HepG2 (cell line): ENCODE measurements around the gene CST3. TPM values are rescaled to one million over a fixed set of nuclear protein-coding genes. Genes with fewer than 3 reads are reported as not detected.
A peak's percentile ranks its signal among the peaks of the same experiment; 100 is the strongest.

Experiments used
- ATAC-seq: fragments of 200-7000 bp; cut with Tn5 transposase; 3 replicates; pipeline ENCODE4 v1.9.1; 2020; ENCODE audit warnings: mild to moderate bottlenecking, moderate library complexity
- BruUV-seq: library from RNA; stranded (reverse); fragments of 400-500 nt; replicated peaks from 2 replicates; lab custom pipeline; 2021; lab: Mats Ljungman, UMichigan
- CTCF ChIA-PET: fragments of 300-600 bp; formaldehyde crosslinking; extraction: SDS; loops from one replicate; lab custom pipeline; 2021; ENCODE audit warnings: low total read pairs, inconsistent platforms, low intra/inter-chr PET ratio; lab: Yijun Ruan, JAX
- POLR2A ChIA-PET: fragments of 350-600 bp; sonication (Branson Sonifier 250); formaldehyde crosslinking; loops from one replicate; lab custom pipeline; 2020; ENCODE audit warnings: antibody characterized with exemption, inconsistent platforms; lab: Yijun Ruan, JAX
- DNase-seq: peaks from one replicate; pipeline ENCODE4 v3.0.0-alpha.2; 2015; ENCODE audit warnings: low spot score
- FAIRE-seq: peaks from 3 replicates; lab custom pipeline; 2011; peaks lifted over from hg19 to GRCh38; lab: Jason Lieb, UNC
- H2AFZ ChIP-seq: one replicate; pipeline ENCODE4 v1.6.1; 2011; ENCODE audit warnings: low read length, inconsistent platforms
- H3K27ac ChIP-seq: fragments of 300-600 bp; 3 replicates; pipeline ENCODE4 v1.8.0; 2011; ENCODE audit warnings: mixed run types, mild to moderate bottlenecking, mixed read lengths, low read length, inconsistent platforms; ENCODE audit not compliant: insufficient read depth; ENCODE audit errors: extremely low read length
- H3K27me3 ChIP-seq, 2 experiments: fragments of 200-600 bp in 1 of 2; 2 replicates in 1 of 2; 3 replicates in 1 of 2; pipeline versions ENCODE4 v1.6.0 to v1.8.0; 2011; ENCODE audit warnings: low read length in 2 of 2, mild to moderate bottlenecking in 2 of 2, moderate library complexity in 2 of 2, inconsistent platforms in 1 of 2; ENCODE audit not compliant: insufficient read depth in 2 of 2, control insufficient read depth in 1 of 2
- H3K36me3 ChIP-seq, 2 experiments: fragments of 200-600 bp in 1 of 2; replicated peaks in 1 of 2; 2 replicates in 1 of 2; 3 replicates in 1 of 2; pipeline versions ENCODE4 v1.5.1 to v1.8.0; 2011; ENCODE audit warnings: low read length in 2 of 2, inconsistent platforms in 1 of 2; ENCODE audit not compliant: insufficient read depth in 2 of 2, control insufficient read depth in 1 of 2
- H3K4me1 ChIP-seq: 2 replicates; pipeline ENCODE4 v1.5.1; 2012; ENCODE audit warnings: low read length, inconsistent platforms; ENCODE audit not compliant: insufficient read depth
- H3K4me2 ChIP-seq: 2 replicates; pipeline ENCODE4 v1.6.0; 2011; ENCODE audit warnings: low read depth, low read length, inconsistent platforms
- H3K4me3 ChIP-seq, 3 experiments: fragments of 200-600 bp in 1 of 3; sonication (generic), shearing (Covaris generic) in 1 of 3; replicated peaks in 1 of 3; 2 replicates each; pipeline ENCODE4 v1.5.1; 2011 to 2016; ENCODE audit warnings: low read length in 3 of 3, inconsistent platforms in 2 of 3, low read depth in 2 of 3, mild to moderate bottlenecking in 2 of 3, control low read depth in 1 of 3, mixed read lengths in 1 of 3; ENCODE audit not compliant: insufficient read depth in 1 of 3
- H3K79me2 ChIP-seq: one replicate; pipeline ENCODE4 v1.6.1; 2011; ENCODE audit warnings: low read length, inconsistent platforms; ENCODE audit not compliant: insufficient read depth
- H3K9ac ChIP-seq: 2 replicates; pipeline ENCODE4 v1.6.0; 2011; ENCODE audit warnings: mild to moderate bottlenecking, low read depth, low read length, inconsistent platforms; ENCODE audit not compliant: insufficient read depth
- H3K9me3 ChIP-seq: 2 replicates; pipeline ENCODE4 v1.5.1; 2012; ENCODE audit warnings: mild to moderate bottlenecking, low read length
- H4K20me1 ChIP-seq: 2 replicates; pipeline ENCODE4 v1.6.0; 2011; ENCODE audit warnings: inconsistent platforms, mild to moderate bottlenecking, low read length, moderate library complexity; ENCODE audit not compliant: insufficient read depth
- ESRRA ChIP-seq: sonication (generic); formaldehyde crosslinking; IDR thresholded peaks from 2 replicates; pipeline ENCODE4 v1.5.1; 2020; ENCODE audit warnings: mild to moderate bottlenecking, low read depth, missing genetic modification reagents
- POLR2AphosphoS5 ChIP-seq: IDR thresholded peaks from 2 replicates; pipeline ENCODE4 v1.6.1; 2012; ENCODE audit warnings: low read depth, low read length
- RBM22 ChIP-seq: fragments of 200-400 bp; formaldehyde crosslinking; optimal IDR thresholded peaks from 2 replicates; pipeline ENCODE3; 2017; ENCODE audit warnings: mild to moderate bottlenecking, low read length, moderate library complexity
- TERF1 ChIP-seq: sonication (generic); formaldehyde crosslinking; IDR thresholded peaks from 2 replicates; pipeline ENCODE4 v1.8.0; 2022; ENCODE audit warnings: mild to moderate bottlenecking, missing genetic modification reagents, moderate library complexity
- ZBTB2 ChIP-seq: sonication (generic); formaldehyde crosslinking; IDR thresholded peaks from 2 replicates; pipeline ENCODE4 v1.8.0; 2022; ENCODE audit warnings: low read depth, missing genetic modification reagents
- ZC3H4 ChIP-seq: sonication (generic); formaldehyde crosslinking; IDR thresholded peaks from 2 replicates; pipeline ENCODE4 v1.4.0; 2020; ENCODE audit warnings: missing genetic modification reagents, borderline replicate concordance
- ZMYM4 ChIP-seq: sonication (generic); formaldehyde crosslinking; IDR thresholded peaks from 2 replicates; pipeline ENCODE4 v1.8.1; 2023; ENCODE audit warnings: mild to moderate bottlenecking, missing genetic modification reagents
- WGBS: methylation state at CpG from one replicate; pipeline ENCODE4 v1.1.6; 2017; ENCODE audit warnings: low lambda C conversion rate; 5-methylcytosine and 5-hydroxymethylcytosine counted together
- in situ Hi-C: cut with HindIII; loops from 2 replicates; pipeline ENCODE4 v1.10.0; 2017; ENCODE audit warnings: low pct_unique_long_range_greater_than_20kb; ENCODE audit not compliant: extremely low pct_ligation_motif_present
- intact Hi-C: fragments of 100-400 bp; cut with micrococcal nuclease; formaldehyde crosslinking; loops from one replicate; pipeline ENCODE4 v1.10.0; 2022; ENCODE audit not compliant: unreplicated experiment
- polyA plus RNA-seq, 8 experiments: library from polyadenylated mRNA; depleted of rRNA in 3 of 8; stranded (reverse) in 7 of 8; unstranded in 1 of 8; fragments of >200 nt; fragmentation: Illumina TruSeq in 4 of 8; extraction: Trizol in 4 of 8; gene quantifications; 2 replicates each; pipeline versions ENCODE4 v1.2.1 to v1.2.3, GENCODE V29; 2011 to 2016; ENCODE audit warnings: low read depth in 4 of 8, missing spikeins in 1 of 8, mixed read lengths in 1 of 8; ENCODE audit not compliant: insufficient read depth in 1 of 8
- total RNA-seq, 5 experiments: library from RNA; depleted of rRNA; stranded (reverse); fragments of >200 nt; fragmentation: Illumina TruSeq; extraction: Trizol; gene quantifications; 2 replicates each; pipeline ENCODE4 v1.2.3, GENCODE V29; 2016; ENCODE audit warnings: low read depth in 1 of 5

CST3 gene
- total and polyA plus RNA-seq, 2 of the 13 experiments (the other 11 are each of a cell fraction or from before 2014, with no cell fraction given), result 690 to 1,005 TPM

GRCh38 chr20:23632711-23633573, 4.8 kb downstream of the CST3 start (continued):
- TF ChIP-seq ZBTB2, result 0 out of 2 replicates have a peak, but pooled peaks have one; percentile 46
- TF ChIP-seq TERF1, result 0 out of 2 replicates have a peak, but pooled peaks have one; percentile 18
- 0 out of 2 replicates have a peak, but pooled peaks have one; percentile 68 for TF ChIP-seq ZC3H4 (CRISPR knock-in tag)
- TF ChIP-seq ESRRA (CRISPR knock-in tag), result no peak
- no peak for TF ChIP-seq ZMYM4 (CRISPR knock-in tag)
- TF ChIP-seq, all 625 proteins: peak for 29

GRCh38 chr20:23631981-23632710, 5.6 kb downstream of the CST3 start:
- ChIA-PET CTCF (no interaction called here), POLR2A (interaction anchor here (1.3 to 18.0 kb wide), 3 partner anchors 9 to 28 kb away, joined by 4 to 543 read pairs (median 6); no protein-coding TSS in a partner anchor)
- H3K27me3 ChIP-seq, result no peaks in the 10 kb centered on the region; a peak in 1 of 5 replicates
- no TSS peak for BruUV-seq
- in situ Hi-C loops (loop anchor here (10.0 kb wide), 1 partner anchor 1057 kb away; no protein-coding TSS in a partner anchor), intact Hi-C loops (no loop called here)
- WGBS, result 95% methylated on average over 12 of the region's 12 CpGs
- H2AFZ ChIP-seq, result no peak overlapping the region
- ATAC-seq, result no peak
- DNase-seq, result no peak
- no peaks in the 10 kb centered on the region for H3K9me3 ChIP-seq
- no peak overlapping the region for H3K9ac ChIP-seq
- peaks cover 85% of the 10 kb centered on the region for H3K4me1 ChIP-seq
- no peak overlapping the region for H3K4me3 ChIP-seq
- peaks cover 12 to 20% of the 10 kb centered on the region in 2 experiments for H3K36me3 ChIP-seq
- H3K27ac ChIP-seq, result no peak overlapping the region
- FAIRE-seq, result no peak
- peaks cover 15% of the 10 kb centered on the region; the same call in 1 of the 2 replicates for H4K20me1 ChIP-seq
- no peak overlapping the region for H3K4me2 ChIP-seq
- peaks cover 23% of the 10 kb centered on the region for H3K79me2 ChIP-seq
- TF ChIP-seq RBM22 (peak; percentile 93), POLR2AphosphoS5 (peak; percentile 57; the same call in 1 of the 2 replicates)
